Thyroid gland (tissue), 4 donors: ENCODE results near the gene FXN. TPM values are rescaled to one million over a fixed set of nuclear protein-coding genes. Genes with fewer than 3 reads are reported as not detected.
A peak's percentile ranks its signal among the peaks of the same experiment; 100 is the strongest.

Source experiments
- DNase-seq, 2 donors: peaks; one replicate each; pipeline ENCODE4 v3.0.0-alpha.2; 2019
- H3K27ac ChIP-seq, 3 donors: fragments of 200-600 bp; sonication (generic); 1 replicate in 2 of 3; 2 replicates in 1 of 3; pipeline ENCODE4 v1.5.1; 2016 to 2019; ENCODE audit warnings: mild to moderate bottlenecking in 1 of 3, moderate library complexity in 1 of 3
- H3K27me3 ChIP-seq: fragments of 200-600 bp; sonication (generic); one replicate; pipeline ENCODE4 v1.5.1; 2019
- H3K36me3 ChIP-seq, 2 donors: fragments of 200-600 bp; sonication (generic); one replicate each; pipeline ENCODE4 v1.5.1; 2016 to 2019
- H3K4me1 ChIP-seq, 2 donors: fragments of 200-600 bp; sonication (generic); one replicate each; pipeline ENCODE4 v1.5.1; 2017 to 2019
- H3K4me3 ChIP-seq, 3 donors: fragments of 200-600 bp; sonication (generic); replicated peaks in 1 of 3; 1 replicate in 2 of 3; 2 replicates in 1 of 3; pipeline ENCODE4 v1.5.1; 2016; ENCODE audit warnings: mild to moderate bottlenecking in 1 of 3
- H3K9me3 ChIP-seq: fragments of 200-600 bp; sonication (generic); one replicate; pipeline ENCODE4 v1.5.1; 2017
- CTCF ChIP-seq, 6 experiments: fragments of 200-600 bp in 3 of 6; fragments of 450-650 bp in 3 of 6; sonication (generic) in 3 of 6; IDR thresholded peaks; one replicate each; pipeline ENCODE4 v1.5.1; 2016 to 2019; ENCODE audit warnings: antibody characterized with exemption in 6 of 6, mild to moderate bottlenecking in 2 of 6, inconsistent platforms in 1 of 6, moderate library complexity in 1 of 6
- POLR2A ChIP-seq, 2 donors: fragments of 450-650 bp; IDR thresholded peaks; one replicate each; pipeline ENCODE4 v1.6.1; 2017; ENCODE audit warnings: antibody characterized with exemption in 2 of 2, mild to moderate bottlenecking in 2 of 2, moderate library complexity in 1 of 2
- WGBS, 2 donors: methylation state at CpG; one replicate each; pipeline ENCODE4 v1.1.5; 2017; 5-methylcytosine and 5-hydroxymethylcytosine counted together
- intact Hi-C: fragments of 100-400 bp; cut with DNase I; formaldehyde crosslinking; loops from one replicate; pipeline ENCODE4 v1.15.1; 2023
- total RNA-seq, 4 donors: library from RNA; depleted of rRNA; stranded (reverse); fragments of >200 nt; gene quantifications; one replicate each; pipeline ENCODE4 v1.2.3, GENCODE V29; 2016

Gene FXN
- total RNA-seq, 4 donors from 2014 or later = 10.6 to 11.4 (median 11.1) TPM

- intact Hi-C loops = no loop called here
- peak; percentile 49 to 77 for DNase-seq
- WGBS, 2 donors = 61 to 62% methylated on average over 6 of the region's 6 CpGs
- peaks cover 30 to 33% of the 10 kb centered on the region in 2 donors for H3K4me1 ChIP-seq
- peak overlapping the region in 2 of 3 donors; percentile 19 to 66 for H3K27ac ChIP-seq
- H3K36me3 ChIP-seq = no peaks in the 10 kb centered on the region
- no peaks in the 10 kb centered on the region for H3K27me3 ChIP-seq
- TF ChIP-seq POLR2A (IDR thresholded peaks at IDR 0.05) (no peak), CTCF (IDR thresholded peaks at IDR 0.05) (peak in 1 of 6 experiments; percentile 18)
- no peak overlapping the region for H3K4me3 ChIP-seq
- no peaks in the 10 kb centered on the region for H3K9me3 ChIP-seq
Observed at GRCh38 chr9:69134412-69134811, 98.9 kb downstream of the FXN start.

- intact Hi-C loops = no loop called here
- DNase-seq = no peak
- TF ChIP-seq POLR2A (IDR thresholded peaks at IDR 0.05) = no peak
- no peak for TF ChIP-seq CTCF (IDR thresholded peaks at IDR 0.05)
- H3K4me1 ChIP-seq = peaks cover 15 to 17% of the 10 kb centered on the region in 2 donors
- no peaks in the 10 kb centered on the region for H3K27me3 ChIP-seq
- no peaks in the 10 kb centered on the region for H3K36me3 ChIP-seq
- H3K27ac ChIP-seq = no peak overlapping the region
- no peaks in the 10 kb centered on the region for H3K9me3 ChIP-seq
- no peak overlapping the region for H3K4me3 ChIP-seq
- 95 to 96% methylated on average over 2 of the region's 2 CpGs for WGBS, 2 donors
Observed at GRCh38 chr9:69136185-69136584, 100.6 kb downstream of the FXN start.

- DNase-seq = no peak
- TF ChIP-seq CTCF (IDR thresholded peaks at IDR 0.05) (no peak), POLR2A (IDR thresholded peaks at IDR 0.05) (no peak)
- H3K27me3 ChIP-seq = no peaks in the 10 kb centered on the region
- H3K4me1 ChIP-seq = peaks cover 9 to 13% of the 10 kb centered on the region in 2 donors
- H3K9me3 ChIP-seq = no peaks in the 10 kb centered on the region
- 68 to 79% methylated on average over 7 of the region's 7 CpGs for WGBS, 2 donors
- intact Hi-C loops = no loop called here
- H3K4me3 ChIP-seq = no peak overlapping the region
- H3K27ac ChIP-seq = peak overlapping the region in 1 of 3 donors; percentile 33
- H3K36me3 ChIP-seq = no peaks in the 10 kb centered on the region
Observed at GRCh38 chr9:69136779-69137178, 101.2 kb downstream of the FXN start.

GRCh38 chr9:69137311-69137710 lies 101.8 kb downstream of the FXN start:
- Histone ChIP-seq H3K36me3 (no peaks in the 10 kb centered on the region), H3K9me3 (no peaks in the 10 kb centered on the region), H3K4me1 (peaks cover 6 to 18% of the 10 kb centered on the region in 2 donors), H3K27ac (no peak overlapping the region), H3K4me3 (no peak overlapping the region), H3K27me3 (no peaks in the 10 kb centered on the region)
- 95 to 97% methylated on average over 8 of the region's 8 CpGs for WGBS, 2 donors
- TF ChIP-seq POLR2A (IDR thresholded peaks at IDR 0.05) (no peak), CTCF (IDR thresholded peaks at IDR 0.05) (no peak)
- DNase-seq = no peak
- intact Hi-C loops = no loop called here

GRCh38 chr9:69139596-69139995 lies 104.0 kb downstream of the FXN start:
- no peak for TF ChIP-seq POLR2A (IDR thresholded peaks at IDR 0.05)
- TF ChIP-seq CTCF (IDR thresholded peaks at IDR 0.05) = no peak
- Histone ChIP-seq H3K4me1 (peaks cover 15 to 20% of the 10 kb centered on the region in 2 donors), H3K36me3 (no peaks in the 10 kb centered on the region), H3K27ac (no peak overlapping the region), H3K9me3 (no peaks in the 10 kb centered on the region), H3K4me3 (no peak overlapping the region), H3K27me3 (no peaks in the 10 kb centered on the region)
- no peak for DNase-seq
- intact Hi-C loops = no loop called here
- WGBS, 2 donors = 87 to 92% methylated on average over 9 of the region's 9 CpGs
